K562 (cell line): ENCODE results near the gene COQ4. TPM values are rescaled to one million over a fixed set of nuclear protein-coding genes. Genes with fewer than 3 reads are reported as not detected.

Experiments used
- ATAC-seq: fragments of 200-7000 bp; cut with Tn5 transposase; 3 replicates; pipeline ENCODE4 v1.9.1; 2020; ENCODE audit warnings: moderate library complexity
- BruUV-seq: library from RNA; stranded (reverse); fragments of 400-500 nt; replicated peaks from 2 replicates; lab custom pipeline; 2021; lab: Mats Ljungman, UMichigan
- CTCF ChIA-PET: fragments of 300-600 bp; formaldehyde crosslinking; extraction: SDS; loops from one replicate; lab custom pipeline; 2021; ENCODE audit warnings: low intra/inter-chr PET ratio; lab: Yijun Ruan, JAX
- POLR2A ChIA-PET: fragments of 300-600, 350-650 bp; sonication (Branson Sonifier 250); formaldehyde crosslinking; extraction: SDS; loops from one replicate; lab custom pipeline; 2021; ENCODE audit warnings: antibody characterized with exemption, inconsistent platforms; lab: Yijun Ruan, JAX
- DNase-seq, 4 experiments: peaks; one replicate each; pipeline versions ENCODE4 v3.0.0 to v3.0.0-alpha.2; 2011 to 2018; ENCODE audit warnings: low spot score in 3 of 4, mixed read lengths in 3 of 4; ENCODE audit errors: extremely low read depth in 1 of 4
- FAIRE-seq: peaks from 2 replicates; lab custom pipeline; 2011; peaks lifted over from hg19 to GRCh38; lab: Jason Lieb, UNC
- H2AFZ ChIP-seq: 2 replicates; pipeline ENCODE4 v1.6.0; 2011; ENCODE audit warnings: low read depth, low read length, control low read depth, inconsistent platforms
- H3K27ac ChIP-seq: fragments of 200-600 bp; 3 replicates; pipeline ENCODE4 v1.8.0; 2011; ENCODE audit warnings: low read depth, mild to moderate bottlenecking, control low read depth, inconsistent platforms, low read length, moderate library complexity, mixed read lengths; ENCODE audit errors: extremely low read depth
- H3K27me3 ChIP-seq, 2 experiments: fragments of 300-600 bp in 1 of 2; 2 replicates in 1 of 2; 3 replicates in 1 of 2; pipeline versions ENCODE4 v1.6.0 to v1.8.0; 2011; ENCODE audit warnings: inconsistent platforms in 2 of 2, low read length in 2 of 2, mild to moderate bottlenecking in 1 of 2, mixed read lengths in 1 of 2, moderate library complexity in 1 of 2; ENCODE audit not compliant: control insufficient read depth in 2 of 2, insufficient read depth in 2 of 2
- H3K36me3 ChIP-seq: fragments of 300-600 bp; 3 replicates; pipeline ENCODE4 v1.8.0; 2011; ENCODE audit warnings: mild to moderate bottlenecking, low read length, inconsistent platforms; ENCODE audit not compliant: control insufficient read depth, insufficient read depth
- H3K4me1 ChIP-seq, 2 experiments: fragments of 200-600 bp in 1 of 2; replicated peaks in 1 of 2; 2 replicates in 1 of 2; 3 replicates in 1 of 2; pipeline versions ENCODE4 v1.5.1 to v1.8.0; 2011; ENCODE audit warnings: inconsistent platforms in 2 of 2, low read length in 2 of 2, mild to moderate bottlenecking in 1 of 2, mixed read lengths in 1 of 2, moderate library complexity in 1 of 2; ENCODE audit not compliant: control insufficient read depth in 2 of 2, insufficient read depth in 2 of 2
- H3K4me2 ChIP-seq: 2 replicates; pipeline ENCODE4 v1.6.1; 2011; ENCODE audit warnings: low read length, control low read depth, inconsistent platforms, mixed read lengths; ENCODE audit not compliant: insufficient read depth
- H3K4me3 ChIP-seq: fragments of 200-600 bp; sonication (generic), shearing (Covaris generic); 2 replicates; pipeline ENCODE4 v1.5.1; 2016; ENCODE audit warnings: control low read depth, inconsistent platforms
- H3K79me2 ChIP-seq: fragments of 200-600 bp; 3 replicates; pipeline ENCODE4 v1.8.0; 2011; ENCODE audit warnings: low read length, inconsistent platforms; ENCODE audit not compliant: control insufficient read depth, insufficient read depth
- H3K9ac ChIP-seq, 2 experiments: 2 replicates each; pipeline versions ENCODE4 v1.6.0 to v1.6.1; 2011; ENCODE audit warnings: low read depth in 2 of 2, low read length in 2 of 2, control low read depth in 1 of 2, inconsistent platforms in 1 of 2, mild to moderate bottlenecking in 1 of 2, mixed read lengths in 1 of 2; ENCODE audit not compliant: insufficient read depth in 1 of 2
- H3K9me1 ChIP-seq: one replicate; pipeline ENCODE4 v1.6.0; 2011; ENCODE audit warnings: inconsistent platforms, mild to moderate bottlenecking, low read length, moderate library complexity; ENCODE audit not compliant: control insufficient read depth, insufficient read depth
- H3K9me3 ChIP-seq: replicated peaks from 2 replicates; pipeline ENCODE4 v1.5.1; 2011; ENCODE audit warnings: low read depth, low read length, inconsistent platforms; ENCODE audit not compliant: control insufficient read depth, insufficient read depth
- H4K20me1 ChIP-seq: replicated peaks from 2 replicates; pipeline ENCODE4 v1.6.1; 2011; ENCODE audit warnings: low read length, inconsistent platforms, mixed read lengths; ENCODE audit not compliant: control insufficient read depth, insufficient read depth
- CHAMP1 ChIP-seq: fragments of 450-650 bp; IDR thresholded peaks from 2 replicates; pipeline ENCODE4 v1.6.1; 2016; ENCODE audit warnings: mild to moderate bottlenecking
- PHF20 ChIP-seq: fragments of 450-650 bp; IDR thresholded peaks from 2 replicates; pipeline ENCODE4 v1.6.1; 2018; ENCODE audit not compliant: partially characterized antibody
- RBFOX2 ChIP-seq: fragments of 200-400 bp; formaldehyde crosslinking; IDR thresholded peaks from 2 replicates; pipeline ENCODE4 v1.6.1; 2017; ENCODE audit warnings: low read depth, mild to moderate bottlenecking, low read length, moderate library complexity
- RBM39 ChIP-seq: fragments of 200-400 bp; formaldehyde crosslinking; optimal IDR thresholded peaks from 2 replicates; pipeline ENCODE3; 2018; ENCODE audit warnings: low read depth, low read length
- ZNF609 ChIP-seq: sonication (generic); formaldehyde crosslinking; IDR thresholded peaks from 2 replicates; pipeline ENCODE4 v1.8.1; 2023; ENCODE audit warnings: missing genetic modification reagents, mild to moderate bottlenecking, borderline replicate concordance
- whole genome bisulfite sequencing: fragments of 100-300 bp; shearing (Covaris generic); methylation state at CpG from one replicate; pipeline ENCODE4 v1.1.6; 2016; ENCODE audit warnings: low coverage, mixed read lengths; ENCODE audit not compliant: insufficient coverage; ENCODE audit errors: missing lambda C conversion rate; 5-methylcytosine and 5-hydroxymethylcytosine counted together
- in situ Hi-C: fragments of 300-500 bp; cut with MboI; formaldehyde crosslinking; loops from 4 replicates; pipeline ENCODE4 v1.15.0; 2018; ENCODE audit warnings: inconsistent platforms, mixed read lengths
- intact Hi-C: fragments of 100-400 bp; cut with micrococcal nuclease; formaldehyde crosslinking; loops from 2 replicates; pipeline ENCODE4 v1.14.2; 2022
- polyA plus RNA-seq, 8 experiments: library from polyadenylated mRNA; depleted of rRNA in 4 of 8; stranded (reverse) in 5 of 8; unstranded in 3 of 8; fragments of >200 nt; fragmentation: Nextera tagmentation in 2 of 8; fragmentation: Illumina TruSeq in 1 of 8; extraction: Ambion mirVana in 2 of 8; extraction: Trizol in 1 of 8; gene quantifications; 2 replicates each; pipeline versions ENCODE4 v1.2.1 to v1.2.3, GENCODE V29; 2011 to 2014; ENCODE audit warnings: inconsistent platforms in 1 of 8, missing spikeins in 1 of 8
- total RNA-seq, 7 experiments: library from RNA; depleted of rRNA in 6 of 7; stranded (reverse); fragments of >200 nt in 6 of 7; fragmentation: Illumina TruSeq in 2 of 7; extraction: Trizol in 2 of 7; gene quantifications; 2 replicates each; pipeline versions ENCODE4 v1.2.1 to v1.2.3, GENCODE V29; 2011 to 2021; ENCODE audit warnings: low replicate concordance in 1 of 7

Gene COQ4
- total and polyA plus RNA-seq, 9 of the 15 experiments (the other 6 are each of a cell fraction or from before 2014, with no cell fraction given): 9.1 to 135 (median 67.2) TPM

- TF ChIP-seq ZNF609 (CRISPR knock-in tag): no peak
Measured at GRCh38 chr9:128304971-128305288, 17.7 kb upstream of the COQ4 start (continued).

DNA sequence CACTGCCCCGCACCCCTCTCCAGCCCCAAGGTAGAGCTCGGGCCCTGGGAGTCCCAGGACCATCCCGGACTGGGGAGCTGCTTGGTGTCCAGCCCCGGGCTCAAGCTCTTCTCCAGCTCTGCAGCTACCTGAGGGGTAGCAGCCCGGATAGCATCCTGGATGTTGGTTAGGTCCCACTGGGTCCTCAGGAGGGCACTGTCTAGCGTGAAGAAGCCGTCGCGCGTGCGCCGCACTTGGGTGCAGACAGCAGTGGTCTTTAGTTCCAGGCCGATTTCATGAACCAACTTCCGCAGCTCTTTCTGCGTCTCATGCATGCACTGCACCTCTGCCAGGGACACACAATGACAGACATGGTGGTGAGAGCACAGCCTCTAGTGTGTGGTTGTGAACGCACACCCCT is 13.1 kb upstream of the COQ4 start:
- WGBS: 94% methylated on average over 16 of the region's 16 CpGs
- Histone ChIP-seq H2AFZ (no peak overlapping the region), H3K4me2 (no peak overlapping the region), H3K9me3 (no peaks in the 10 kb centered on the region), H3K79me2 (no peaks in the 10 kb centered on the region), H3K9me1 (peaks cover 11% of the 10 kb centered on the region), H3K4me1 (peaks cover 30 to 34% of the 10 kb centered on the region in 2 experiments), H3K36me3 (peaks cover 53% of the 10 kb centered on the region), H3K4me3 (no peak overlapping the region), H3K27me3 (no peaks in the 10 kb centered on the region), H3K27ac (no peak overlapping the region; the same call in 2 of the 3 replicates), H3K9ac (peak overlapping the region in 1 of 2 experiments; percentile 70; a peak in 2 of 4 replicates), H4K20me1 (0 out of 2 replicates have a peak, but pooled peaks cover 5% of the 10 kb centered on the region)
- POLR2A ChIA-PET: interaction anchor here (0.5 to 5.1 kb wide), 9 partner anchors 10 to 1398 kb away, joined by 3 to 38 read pairs (median 6); no protein-coding TSS in a partner anchor
- CTCF ChIA-PET: no interaction called here
- no TSS peak for BruUV-seq
- in situ Hi-C loops (no loop called here), intact Hi-C loops (no loop called here)
- FAIRE-seq (no peak), DNase-seq (no peak), ATAC-seq (no peak)
- TF ChIP-seq CHAMP1 (no peak), RBM39 (peak; percentile 4), RBFOX2 (peak; percentile 54), PHF20 (no peak)
